ENCODE results near the gene PHLDA3. TPM values are rescaled to one million over a fixed set of nuclear protein-coding genes. Genes with fewer than 3 reads are reported as not detected.

PHLDA3 gene
- total and polyA plus RNA-seq, 2 of the 4 experiments (the other 2 are of a cell fraction): 41.6 to 102 TPM

DNA sequence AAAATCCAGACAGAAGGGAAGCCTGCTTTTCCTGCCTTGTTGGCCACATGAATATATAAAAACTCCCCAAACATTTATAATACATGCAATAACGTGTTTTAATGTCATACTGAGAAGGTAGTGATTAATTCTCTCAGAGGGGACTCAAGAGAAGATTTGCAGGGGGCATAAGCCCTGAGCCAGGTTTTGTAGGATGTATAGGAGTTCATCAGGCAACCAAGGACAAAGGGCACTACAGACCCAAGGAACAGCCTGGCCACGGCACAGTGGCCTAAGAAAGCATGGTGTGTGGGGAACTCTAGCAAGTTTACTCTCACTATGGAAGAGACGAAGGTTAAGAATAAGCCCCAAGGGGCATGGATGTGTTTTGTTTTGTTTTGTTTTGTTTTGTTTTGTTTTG lies 32.0 kb downstream of the PHLDA3 start:
- Histone ChIP-seq H3K27me3 (ENCODE audit: control insufficient read depth, insufficient read depth, low read length) (no peaks in the 10 kb centered on the region), H2BK20ac (ENCODE audit: low read depth, low read length) (no peak overlapping the region), H3K36me3 (ENCODE audit: control insufficient read depth, insufficient read depth, low read length) (no peaks in the 10 kb centered on the region), H2AK9ac (replicated peaks; ENCODE audit: low read depth, low read length, poor library complexity) (no peak overlapping the region), H3K56ac (ENCODE audit: extremely low read depth, insufficient read depth, low read length) (no peak overlapping the region), H2AK5ac (ENCODE audit: low read depth, low read length) (no peak overlapping the region), H2BK15ac (ENCODE audit: low read depth, low read length) (no peak overlapping the region), H3K4me3 (ENCODE audit: insufficient read depth, low read depth, low read length) (no peak overlapping the region), H4K5ac (ENCODE audit: low read depth, low read length) (no peak overlapping the region), H3K9ac (ENCODE audit: low read depth, low read length) (no peak overlapping the region), H2BK120ac (ENCODE audit: low read depth, low read length) (no peak overlapping the region), H3K79me1 (ENCODE audit: low read depth in 1 of 2, low read length in 2 of 2) (no peaks in the 10 kb centered on the region), H4K8ac (ENCODE audit: low read depth in 2 of 2, low read length in 2 of 2) (no peak overlapping the region), H2BK5ac (ENCODE audit: low read depth, low read length, poor library complexity, severe bottlenecking) (no peak overlapping the region), H4K20me1 (ENCODE audit: insufficient read depth, low read length) (no peaks in the 10 kb centered on the region), H3K4ac (ENCODE audit: low read depth, low read length) (no peak overlapping the region), H4K91ac (ENCODE audit: insufficient read depth, low read depth, low read length) (no peak overlapping the region), H3K23ac (ENCODE audit: low read depth, low read length) (no peak overlapping the region), H3K27ac (ENCODE audit: insufficient read depth, low read length) (no peak overlapping the region), H3K4me2 (ENCODE audit: low read depth, low read length) (no peak overlapping the region), H3K4me1 (ENCODE audit: control insufficient read depth, insufficient read depth, low read length) (no peaks in the 10 kb centered on the region), H3K14ac (replicated peaks; ENCODE audit: low read depth, low read length) (no peak overlapping the region), H3K9me3 (ENCODE audit: control insufficient read depth, insufficient read depth, low read length) (no peaks in the 10 kb centered on the region; the same call in 1 of the 2 replicates), H3K9me1 (ENCODE audit: insufficient read depth, low read length) (no peaks in the 10 kb centered on the region; the same call in 1 of the 2 replicates), H3K18ac (ENCODE audit: low read depth, low read length) (no peak overlapping the region), H2AFZ (replicated peaks; ENCODE audit: low read length, poor library complexity) (no peak overlapping the region)
- TF ChIP-seq RCOR1 (IDR thresholded peaks at IDR 0.05; ENCODE audit: insufficient replicate concordance, low read length): no peak
- no peak for TF ChIP-seq RFX5 (IDR thresholded peaks at IDR 0.05; ENCODE audit: low read depth, low read length)
- TF ChIP-seq MAZ (IDR thresholded peaks at IDR 0.05; ENCODE audit: borderline replicate concordance, low read depth, low read length): no peak
- no peak for TF ChIP-seq RAD21 (IDR thresholded peaks at IDR 0.05; ENCODE audit: low read length)
- no peak for TF ChIP-seq CHD1 (IDR thresholded peaks at IDR 0.05; ENCODE audit: low read depth, low read length)
- TF ChIP-seq POLR2A (IDR thresholded peaks at IDR 0.05; ENCODE audit: low read depth, low read length): no peak
- TF ChIP-seq FOS (IDR thresholded peaks at IDR 0.05; ENCODE audit: low read depth, low read length): no peak
- TF ChIP-seq MAFK (IDR thresholded peaks at IDR 0.05; ENCODE audit: low read depth, low read length): no peak
- TF ChIP-seq, protein P1, sequence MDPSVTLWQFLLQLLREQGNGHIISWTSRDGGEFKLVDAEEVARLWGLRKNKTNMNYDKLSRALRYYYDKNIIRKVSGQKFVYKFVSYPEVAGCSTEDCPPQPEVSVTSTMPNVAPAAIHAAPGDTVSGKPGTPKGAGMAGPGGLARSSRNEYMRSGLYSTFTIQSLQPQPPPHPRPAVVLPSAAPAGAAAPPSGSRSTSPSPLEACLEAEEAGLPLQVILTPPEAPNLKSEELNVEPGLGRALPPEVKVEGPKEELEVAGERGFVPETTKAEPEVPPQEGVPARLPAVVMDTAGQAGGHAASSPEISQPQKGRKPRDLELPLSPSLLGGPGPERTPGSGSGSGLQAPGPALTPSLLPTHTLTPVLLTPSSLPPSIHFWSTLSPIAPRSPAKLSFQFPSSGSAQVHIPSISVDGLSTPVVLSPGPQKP (IDR thresholded peaks at IDR 0.05; ENCODE audit: borderline replicate concordance, low read depth, low read length): no peak
- no peak for TF ChIP-seq SMC3 (IDR thresholded peaks at IDR 0.05; ENCODE audit: low read depth, low read length)
- no peak for TF ChIP-seq CEBPB (IDR thresholded peaks at IDR 0.05; ENCODE audit: low read depth, low read length)
- DNase-seq (no peak), ATAC-seq (ENCODE audit: low read depth) (no peak)
- intact Hi-C loops (cut with micrococcal nuclease): loop anchor here (5.0 kb wide), 1 partner anchor 45 kb away; no protein-coding TSS in a partner anchor
- ChIA-PET POLR2A (ENCODE audit: unreplicated experiment) (no interaction called here), CTCF (interaction anchor here (0.6 to 2.0 kb wide), 2 partner anchors 77 to 156 kb away, joined by 3 to 22 read pairs; no protein-coding TSS in a partner anchor)
- dilution Hi-C loops (cut with HindIII; ENCODE audit: low sequenced_read_pairs, unreplicated experiment): no loop called here
- no CpG with 5 or more reads among the region's 3 CpGs for WGBS, 2 experiments (ENCODE audit: extremely low coverage in 2 of 2, insufficient read length in 1 of 2)
- BruUV-seq (replicated peaks): no TSS peak
- in situ Hi-C loops (cut with MboI; ENCODE audit: low sequenced_read_pairs): no loop called here
